Vagina (tissue), 2 donors: ENCODE measurements around the gene ARPC2. TPM values are rescaled to one million over a fixed set of nuclear protein-coding genes. Genes with fewer than 3 reads are reported as not detected.

Experiments used
- DNase-seq, 2 donors: peaks; one replicate each; pipeline ENCODE4 v3.0.0-alpha.2; 2017; ENCODE audit errors: extremely low spot score in 2 of 2
- H3K27ac ChIP-seq: fragments of 200-600 bp; sonication (generic); one replicate; pipeline ENCODE4 v1.5.1; 2019
- H3K27me3 ChIP-seq: fragments of 200-600 bp; sonication (generic); one replicate; pipeline ENCODE4 v1.5.1; 2019
- H3K36me3 ChIP-seq, 2 donors: fragments of 200-600 bp; sonication (generic); one replicate each; pipeline ENCODE4 v1.5.1; 2017 to 2019
- H3K4me1 ChIP-seq: fragments of 200-600 bp; sonication (generic); one replicate; pipeline ENCODE4 v1.5.1; 2019
- H3K4me3 ChIP-seq, 2 donors: fragments of 200-600 bp; sonication (generic); 1 replicate in 1 of 2; 2 replicates in 1 of 2; pipeline ENCODE4 v1.5.1; 2016 to 2019
- H3K9me3 ChIP-seq: fragments of 200-600 bp; sonication (generic); one replicate; pipeline ENCODE4 v1.5.1; 2019
- POLR2A ChIP-seq, 2 donors: fragments of 450-650 bp; IDR thresholded peaks; one replicate each; pipeline ENCODE4 v1.6.1; 2017; ENCODE audit warnings: antibody characterized with exemption in 2 of 2, mild to moderate bottlenecking in 2 of 2, moderate library complexity in 2 of 2
- POLR2AphosphoS5 ChIP-seq, 2 donors: sonication (generic); formaldehyde crosslinking; IDR thresholded peaks; one replicate each; pipeline ENCODE4 v1.9.0; 2017; ENCODE audit warnings: antibody characterized with exemption in 2 of 2, mild to moderate bottlenecking in 2 of 2, low read depth in 1 of 2; ENCODE audit not compliant: insufficient read depth in 1 of 2
- intact Hi-C: fragments of 100-400 bp; cut with DNase I; formaldehyde crosslinking; loops from one replicate; pipeline ENCODE4 v1.15.1; 2023
- total RNA-seq: library from RNA; depleted of rRNA; stranded (reverse); fragments of >200 nt; gene quantifications from one replicate; pipeline ENCODE4 v1.2.3, GENCODE V29; 2016
- TF ChIP-seq, protein P1 (sequence below), 3 experiments: fragments of 450-650 bp in 2 of 3; fragments of 200-600 bp in 1 of 3; sonication (generic) in 1 of 3; IDR thresholded peaks; one replicate each; pipeline ENCODE4 v1.5.1; 2017 to 2019; ENCODE audit warnings: antibody characterized with exemption in 3 of 3, mild to moderate bottlenecking in 2 of 3, moderate library complexity in 2 of 3

ARPC2 gene
- total RNA-seq, 1 donor from 2014 or later = 284 TPM

DNA sequence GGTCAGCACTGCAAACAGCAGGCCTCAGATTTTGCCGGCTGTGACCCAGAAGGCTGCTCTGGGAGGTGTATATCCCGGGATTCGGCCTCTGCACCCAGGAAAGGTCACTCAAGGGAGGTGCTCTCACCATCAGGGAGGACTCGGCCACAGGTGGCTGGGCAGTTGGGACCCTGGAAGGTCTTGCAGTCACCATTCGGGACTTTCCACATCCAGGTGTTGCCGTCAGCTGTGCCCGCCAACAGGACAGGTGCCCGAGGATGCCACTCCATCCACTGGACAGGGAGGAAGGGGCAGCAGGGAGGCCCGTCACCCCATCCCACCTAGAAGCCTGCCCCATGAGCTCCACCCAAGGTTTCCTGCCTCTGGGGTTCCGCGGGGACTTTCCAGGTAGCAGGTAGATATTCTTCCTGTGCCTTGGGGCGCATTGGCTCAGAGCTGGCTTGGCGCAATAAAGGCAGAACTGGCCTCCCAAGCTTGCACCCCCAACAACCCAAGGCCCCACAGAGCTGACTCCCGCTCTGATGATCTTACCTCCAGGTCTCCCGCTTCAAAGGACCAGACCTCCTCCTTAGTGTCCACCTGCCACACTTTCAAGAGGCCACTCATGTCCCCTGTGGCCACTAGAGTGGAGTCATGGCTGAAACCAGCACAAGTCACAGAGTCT, 49.5 kb downstream of the ARPC2 start:
- intact Hi-C loops = no loop called here

DNA sequence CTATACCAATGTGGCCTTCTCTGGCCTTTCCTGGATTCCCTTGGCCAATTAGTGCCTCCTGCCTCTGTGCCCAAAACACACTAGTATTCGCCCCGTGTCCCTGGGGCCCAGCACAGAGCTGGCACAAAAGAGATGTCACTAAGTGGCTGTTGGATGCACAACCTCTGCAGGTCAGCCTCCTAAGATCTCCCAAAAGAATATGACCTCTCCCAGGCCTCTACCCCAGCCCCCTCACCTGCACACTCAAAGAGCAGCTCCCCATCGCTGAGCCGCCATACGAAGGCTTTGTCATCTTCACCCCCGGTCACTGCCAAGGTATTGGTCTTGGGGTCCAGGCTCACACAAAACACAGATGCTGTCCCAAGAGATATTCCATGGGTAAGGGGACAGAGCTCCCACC, 50.3 kb downstream of the ARPC2 start:
- H3K9me3 ChIP-seq = no peaks in the 10 kb centered on the region
- peaks cover 0 to 56% of the 10 kb centered on the region in 2 donors for H3K36me3 ChIP-seq
- H3K27me3 ChIP-seq = no peaks in the 10 kb centered on the region
- H3K27ac ChIP-seq = no peak overlapping the region
- no peak for TF ChIP-seq POLR2A (IDR thresholded peaks at IDR 0.05)
- TF ChIP-seq, protein P1, sequence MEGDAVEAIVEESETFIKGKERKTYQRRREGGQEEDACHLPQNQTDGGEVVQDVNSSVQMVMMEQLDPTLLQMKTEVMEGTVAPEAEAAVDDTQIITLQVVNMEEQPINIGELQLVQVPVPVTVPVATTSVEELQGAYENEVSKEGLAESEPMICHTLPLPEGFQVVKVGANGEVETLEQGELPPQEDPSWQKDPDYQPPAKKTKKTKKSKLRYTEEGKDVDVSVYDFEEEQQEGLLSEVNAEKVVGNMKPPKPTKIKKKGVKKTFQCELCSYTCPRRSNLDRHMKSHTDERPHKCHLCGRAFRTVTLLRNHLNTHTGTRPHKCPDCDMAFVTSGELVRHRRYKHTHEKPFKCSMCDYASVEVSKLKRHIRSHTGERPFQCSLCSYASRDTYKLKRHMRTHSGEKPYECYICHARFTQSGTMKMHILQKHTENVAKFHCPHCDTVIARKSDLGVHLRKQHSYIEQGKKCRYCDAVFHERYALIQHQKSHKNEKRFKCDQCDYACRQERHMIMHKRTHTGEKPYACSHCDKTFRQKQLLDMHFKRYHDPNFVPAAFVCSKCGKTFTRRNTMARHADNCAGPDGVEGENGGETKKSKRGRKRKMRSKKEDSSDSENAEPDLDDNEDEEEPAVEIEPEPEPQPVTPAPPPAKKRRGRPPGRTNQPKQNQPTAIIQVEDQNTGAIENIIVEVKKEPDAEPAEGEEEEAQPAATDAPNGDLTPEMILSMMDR (IDR thresholded peaks at IDR 0.05) = no peak
- no peak for TF ChIP-seq POLR2AphosphoS5 (IDR thresholded peaks at IDR 0.05; ENCODE audit: insufficient read depth in 1 of 2, low read depth in 1 of 2)
- intact Hi-C loops = no loop called here
- DNase-seq = no peak
- H3K4me1 ChIP-seq = peaks cover 36% of the 10 kb centered on the region
- H3K4me3 ChIP-seq = no peak overlapping the region

More for the DNA sequence above, 49.5 kb downstream of the ARPC2 start:
- H3K4me1 ChIP-seq = peaks cover 28% of the 10 kb centered on the region
- DNase-seq = no peak
- TF ChIP-seq POLR2AphosphoS5 (IDR thresholded peaks at IDR 0.05; ENCODE audit: insufficient read depth in 1 of 2, low read depth in 1 of 2) (no peak), POLR2A (IDR thresholded peaks at IDR 0.05) (no peak)
- TF ChIP-seq, protein P1 (IDR thresholded peaks at IDR 0.05) = no peak
- H3K27ac ChIP-seq = no peak overlapping the region
- H3K27me3 ChIP-seq = no peaks in the 10 kb centered on the region
- H3K4me3 ChIP-seq = no peak overlapping the region
- H3K36me3 ChIP-seq = peaks cover 0 to 56% of the 10 kb centered on the region in 2 donors
- H3K9me3 ChIP-seq = no peaks in the 10 kb centered on the region

DNA sequence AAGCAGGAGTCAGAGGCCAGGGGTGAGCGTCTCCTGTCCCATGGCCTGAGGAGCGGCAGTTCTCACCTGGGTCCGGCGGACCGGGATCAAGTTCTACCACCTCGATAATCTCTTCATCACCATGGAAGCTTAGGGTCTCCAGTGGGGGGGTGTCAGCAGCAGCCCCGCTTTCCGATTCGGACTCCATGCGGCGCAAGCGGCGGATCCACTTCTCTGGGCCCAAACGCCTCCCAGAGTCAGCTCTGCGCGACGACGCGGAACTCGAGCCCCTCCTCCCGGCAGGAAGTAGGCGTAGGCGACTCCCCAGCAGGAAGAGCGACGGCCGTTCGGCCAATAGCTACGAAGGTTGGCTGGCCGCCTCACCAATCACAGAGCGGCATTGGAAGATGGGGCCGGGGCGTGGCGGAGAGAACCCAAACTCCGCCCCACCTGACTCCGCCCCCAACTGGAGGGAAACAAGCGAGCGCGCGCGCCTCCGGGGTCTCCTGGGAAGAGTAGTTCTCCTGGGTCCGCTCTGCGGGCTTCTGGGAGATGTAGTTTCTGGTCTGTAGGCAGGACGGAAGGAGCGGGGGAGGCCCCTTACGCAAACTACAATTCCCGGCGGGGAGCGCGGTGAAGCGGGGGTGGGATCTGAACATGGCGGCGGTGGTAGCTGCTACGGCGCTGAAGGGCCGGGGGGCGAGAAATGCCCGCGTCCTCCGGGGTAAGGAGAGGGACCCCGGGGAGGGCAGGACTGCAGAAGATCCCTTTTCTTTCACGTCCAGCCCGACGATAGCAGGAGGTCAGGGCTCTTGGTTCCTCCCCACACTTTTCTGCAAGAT, 53.1 kb downstream of the ARPC2 start, which contains the start of the genes AAMP and PNKD:
Gene AAMP, minus strand, starts transcription at position 238 of the 821 bp plus-strand sequence. Its CDS starts 51 bp downstream, at position 187.
Gene PNKD, plus strand, starts transcription at position 620 of the 821 bp plus-strand sequence. Its CDS starts 17 bp downstream, at position 637.
- H3K36me3 ChIP-seq = peaks cover 0 to 49% of the 10 kb centered on the region in 2 donors
- intact Hi-C loops = loop anchor here (5.0 kb wide), 1 partner anchor 53 kb away; the partner anchor contains the start of gene ARPC2

DNA sequence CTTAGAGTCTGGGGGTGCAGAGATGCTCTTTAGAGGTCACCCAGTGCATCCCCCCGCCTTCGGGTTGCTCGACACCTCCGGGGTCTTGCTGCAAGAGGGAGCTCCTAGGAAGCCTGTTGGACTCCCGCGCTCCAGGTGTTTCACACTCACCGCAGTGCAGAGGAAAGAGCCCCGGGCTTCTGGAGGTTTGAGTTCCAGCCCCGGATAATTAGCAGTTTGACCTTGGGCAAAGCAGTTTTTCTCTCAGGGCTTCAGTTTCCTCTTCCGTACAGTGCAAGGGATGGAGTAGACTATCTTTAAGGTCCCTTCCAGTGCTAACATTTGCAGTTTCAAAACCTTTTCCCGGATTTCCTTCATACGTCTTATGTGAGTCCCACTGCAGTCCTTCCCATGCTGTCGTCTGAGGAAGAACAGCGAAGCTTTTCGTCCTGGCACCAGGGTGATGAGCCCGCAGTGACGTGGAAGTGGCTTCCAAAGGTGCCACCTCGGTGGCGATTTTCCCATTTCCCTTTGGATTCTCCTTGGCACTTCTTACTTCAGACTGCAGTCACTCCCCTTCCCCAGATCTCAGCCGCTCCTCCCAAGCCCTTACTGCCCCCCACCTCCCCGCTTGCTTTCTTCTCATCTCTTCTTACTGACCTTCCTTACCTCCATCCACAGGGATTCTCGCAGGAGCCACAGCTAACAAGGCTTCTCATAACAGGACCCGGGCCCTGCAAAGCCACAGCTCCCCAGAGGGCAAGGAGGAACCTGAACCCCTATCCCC, 53.9 kb downstream of the ARPC2 start:
- no peaks in the 10 kb centered on the region for H3K9me3 ChIP-seq
- no peak for TF ChIP-seq POLR2A (IDR thresholded peaks at IDR 0.05)
- TF ChIP-seq, protein P1 (IDR thresholded peaks at IDR 0.05) = no peak
- no peak for TF ChIP-seq POLR2AphosphoS5 (IDR thresholded peaks at IDR 0.05; ENCODE audit: insufficient read depth in 1 of 2, low read depth in 1 of 2)
- H3K4me1 ChIP-seq = peaks cover 53% of the 10 kb centered on the region
- no peak for DNase-seq
- peak overlapping the region; percentile 85 to 94 for H3K4me3 ChIP-seq
- no peaks in the 10 kb centered on the region for H3K27me3 ChIP-seq
- peaks cover 0 to 49% of the 10 kb centered on the region in 2 donors for H3K36me3 ChIP-seq
- intact Hi-C loops = loop anchor here (5.0 kb wide), 1 partner anchor 54 kb away; the partner anchor contains the start of gene ARPC2
- peak overlapping the region; percentile 94 for H3K27ac ChIP-seq

More for the DNA sequence above, 53.1 kb downstream of the ARPC2 start, which contains the start of the genes AAMP and PNKD:
- no peaks in the 10 kb centered on the region for H3K9me3 ChIP-seq
- H3K27ac ChIP-seq = peak within 1 kb of the TSS; percentile 94
- H3K27me3 ChIP-seq = no peaks in the 10 kb centered on the region
- TF ChIP-seq POLR2AphosphoS5 (IDR thresholded peaks at IDR 0.05; ENCODE audit: insufficient read depth in 1 of 2, low read depth in 1 of 2) = peak; percentile 96 to 99
- TF ChIP-seq POLR2A (IDR thresholded peaks at IDR 0.05) = peak in 1 of 2 donors; percentile 88
- TF ChIP-seq, protein P1 (IDR thresholded peaks at IDR 0.05) = peak in 1 of 3 experiments; percentile 15
- peak within 1 kb of the TSS; percentile 94 to 95 for H3K4me3 ChIP-seq
- DNase-seq = peak; percentile 99 to 100
- peaks cover 53% of the 10 kb centered on the region for H3K4me1 ChIP-seq
